GM18858 (cell line): ENCODE data around the gene RNASE4.
A peak's percentile ranks its signal among the peaks of the same experiment; 100 is the strongest.

Experiments
- ATAC-seq: cut with Tn5 transposase; IDR thresholded peaks from one replicate; pipeline ENCODE4 v1.9.1; 2021; ENCODE audit not compliant: unreplicated experiment

The RNASE4 gene

DNA sequence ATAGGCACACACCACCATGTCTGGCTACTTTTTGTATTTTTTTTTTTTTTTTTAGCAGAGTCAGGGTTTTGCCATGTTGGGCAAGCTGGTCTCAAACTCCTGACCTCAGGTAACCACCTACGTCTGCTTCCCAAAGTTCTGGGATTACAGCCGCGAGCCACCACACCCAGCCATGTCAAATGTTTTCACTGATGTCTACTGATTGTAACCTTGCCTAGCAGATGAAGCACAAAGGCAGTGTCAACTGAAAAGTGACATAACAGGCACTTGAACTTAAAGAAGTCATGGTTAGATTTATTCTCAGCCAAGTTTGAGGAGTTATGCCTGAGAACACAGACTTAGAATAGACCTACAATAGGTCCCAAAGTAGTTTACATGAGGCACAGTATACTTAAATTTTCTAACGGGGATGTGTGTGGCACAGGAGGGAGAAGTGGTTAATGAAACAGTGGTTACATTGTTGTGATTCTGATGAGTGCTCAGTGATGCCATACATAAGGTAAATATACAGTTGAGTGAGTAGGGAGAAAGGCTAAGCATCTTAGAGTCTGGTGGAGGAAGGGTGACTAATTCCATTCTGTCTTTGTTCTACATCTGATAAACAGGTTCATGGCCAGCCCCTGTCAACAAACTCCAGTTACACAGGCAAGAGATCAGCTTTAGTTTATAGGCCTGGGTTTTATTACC is 12.6 kb upstream of the RNASE4 start:
- ATAC-seq: peak; percentile 32

DNA sequence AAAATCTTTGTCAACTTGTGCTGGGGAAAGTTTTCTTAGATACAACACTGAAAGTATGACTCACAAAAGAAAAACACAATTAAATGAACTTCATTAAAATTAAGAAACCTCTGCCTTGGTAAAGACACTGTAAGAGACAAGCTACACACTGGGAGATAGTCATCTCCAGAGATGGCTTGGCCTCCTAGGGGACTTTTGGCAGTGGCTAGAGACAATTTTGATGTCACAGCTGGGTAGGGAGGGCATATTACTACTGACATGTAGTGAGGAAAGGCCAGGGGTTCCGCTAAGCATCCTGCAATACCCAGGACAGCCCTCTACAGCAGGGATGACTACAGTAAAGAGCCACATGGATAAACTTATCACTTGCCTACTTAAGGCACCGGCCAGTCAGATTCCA is 8.7 kb upstream of the RNASE4 start:
- peak; percentile 37 for ATAC-seq

DNA sequence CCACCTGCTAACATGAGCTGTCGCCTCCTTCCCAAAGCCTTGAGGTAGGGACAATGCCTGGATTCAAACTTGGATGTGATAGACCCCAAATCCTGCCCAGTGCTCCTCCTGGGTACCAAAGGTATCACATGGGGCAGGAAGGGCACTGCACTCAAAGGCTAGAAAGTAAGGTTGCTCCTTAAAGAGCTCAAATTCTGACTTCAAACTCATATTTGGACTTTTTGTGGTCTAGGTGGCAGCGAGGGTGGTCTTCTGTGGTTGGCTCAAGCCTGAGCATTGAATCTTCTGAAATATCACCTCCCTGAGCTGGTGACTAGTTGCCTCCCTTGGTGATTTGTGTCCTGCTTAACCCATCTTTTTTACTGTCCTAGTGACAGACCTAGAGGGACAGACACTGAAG is 8.3 kb upstream of the RNASE4 start:
- ATAC-seq: no peak

DNA sequence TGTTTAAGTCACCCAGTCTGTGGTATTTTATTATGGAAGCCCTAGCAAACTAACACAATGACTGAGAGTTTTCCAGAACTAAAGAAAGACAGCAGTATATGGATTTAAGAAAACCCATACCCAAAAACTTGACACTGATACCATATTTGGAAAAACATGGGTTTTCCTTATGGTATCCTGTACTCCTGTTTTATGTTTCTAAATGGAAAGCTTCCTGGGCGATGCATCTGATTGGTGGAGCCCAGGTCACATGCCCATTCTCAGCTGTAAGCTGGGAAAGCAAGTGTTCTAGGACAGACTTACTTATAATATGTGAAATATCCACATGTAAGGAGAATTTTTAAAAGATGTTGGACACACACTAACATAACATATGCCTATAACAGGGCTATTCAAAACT is 4.5 kb upstream of the RNASE4 start:
- ATAC-seq: no peak

DNA sequence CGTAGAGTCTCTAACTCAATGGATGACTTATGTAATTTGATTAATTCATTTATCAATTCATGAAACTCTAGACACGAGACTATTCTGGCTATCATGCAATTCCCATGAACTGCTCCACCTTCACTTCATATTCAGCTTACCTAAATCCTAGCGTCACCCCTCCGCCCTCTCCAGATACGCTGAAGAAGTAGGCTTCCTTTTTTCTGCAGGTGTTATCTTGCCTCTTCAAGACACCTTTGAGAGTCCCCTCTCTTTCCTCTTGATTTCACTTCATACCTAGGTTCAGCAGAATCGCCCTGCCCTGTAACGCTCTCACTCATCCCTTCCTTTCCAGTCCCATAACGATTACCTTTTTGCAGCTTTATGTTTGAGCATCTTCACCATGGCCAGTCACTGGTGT is 4.0 kb upstream of the RNASE4 start:
- ATAC-seq: no peak

DNA sequence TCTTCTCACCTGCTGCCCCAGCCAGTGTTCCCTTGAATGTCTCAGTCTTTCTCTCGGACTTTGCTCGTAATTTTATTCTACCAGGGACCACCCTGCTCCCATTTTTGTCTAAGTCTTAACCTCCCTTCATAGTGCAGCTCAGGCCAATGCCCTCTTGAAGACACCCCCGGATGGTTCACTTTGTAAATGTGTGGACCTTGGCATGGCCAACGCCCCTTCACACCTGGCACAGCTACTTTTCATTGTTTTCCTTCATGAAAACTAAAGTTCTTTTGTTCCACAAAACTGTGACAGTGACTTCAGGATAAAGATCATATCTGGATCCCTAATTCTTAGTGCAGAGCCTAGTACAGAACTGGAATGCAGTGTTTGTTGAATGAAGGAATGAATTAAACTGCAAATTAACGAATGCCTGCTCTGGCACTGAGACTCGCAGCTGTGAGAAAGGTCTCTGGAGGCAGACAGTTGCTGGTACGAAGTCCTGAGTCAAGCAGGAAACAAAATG is 3.5 kb upstream of the RNASE4 start:
- ATAC-seq: no peak

DNA sequence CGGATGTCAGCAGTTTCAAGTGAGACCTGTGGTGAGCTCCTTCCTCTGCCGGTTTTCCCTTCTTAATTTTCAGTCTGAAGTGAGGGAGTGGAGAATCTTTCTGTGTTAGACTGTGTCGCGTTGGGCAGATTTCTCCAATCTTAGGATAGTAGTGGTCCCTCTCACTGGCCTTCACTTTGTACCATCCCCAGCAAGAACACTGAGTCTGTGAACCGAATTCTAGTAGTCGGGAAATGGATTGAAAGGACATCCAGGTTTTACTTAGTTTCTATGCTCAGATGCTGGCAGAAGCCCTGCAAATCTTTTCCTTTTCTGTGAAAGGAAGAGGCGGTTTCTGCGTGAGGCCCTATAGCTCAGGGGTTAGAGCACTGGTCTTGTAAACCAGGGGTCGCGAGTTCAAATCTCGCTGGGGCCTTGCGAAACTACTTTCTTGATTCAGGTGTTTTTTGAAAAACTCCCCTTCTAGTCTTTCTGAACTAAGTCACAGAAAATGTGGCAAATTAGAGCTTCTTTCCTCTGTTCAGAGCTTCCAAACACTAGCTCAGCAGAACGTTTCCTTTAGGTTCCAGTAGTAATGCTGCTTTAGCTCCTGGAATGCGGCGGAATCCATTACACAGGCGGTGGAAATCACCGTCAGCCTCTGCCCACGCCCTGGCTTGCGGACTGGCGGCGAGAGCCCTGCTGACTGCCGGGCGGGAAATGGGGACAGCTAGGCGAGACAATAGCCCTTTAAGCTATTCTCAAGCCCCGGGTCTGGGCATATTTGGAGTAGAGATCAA is 2.8 kb upstream of the RNASE4 start:
- ATAC-seq: no peak

DNA sequence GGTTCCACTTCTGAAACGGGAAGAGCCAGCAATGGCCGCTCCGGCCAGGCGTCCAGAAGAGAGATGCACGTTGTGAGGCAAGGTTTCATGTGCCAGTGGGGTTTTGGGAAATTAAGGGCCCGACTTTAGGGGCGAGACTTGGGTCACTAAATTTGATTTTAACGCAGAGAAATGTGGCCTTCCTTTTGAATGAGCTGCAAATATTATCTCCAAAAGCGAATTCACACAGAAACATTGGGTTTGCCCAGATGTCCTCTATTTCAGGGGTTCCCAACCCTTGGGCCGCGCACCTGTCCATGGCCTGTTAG is 2.3 kb upstream of the RNASE4 start:
- no peak for ATAC-seq

DNA sequence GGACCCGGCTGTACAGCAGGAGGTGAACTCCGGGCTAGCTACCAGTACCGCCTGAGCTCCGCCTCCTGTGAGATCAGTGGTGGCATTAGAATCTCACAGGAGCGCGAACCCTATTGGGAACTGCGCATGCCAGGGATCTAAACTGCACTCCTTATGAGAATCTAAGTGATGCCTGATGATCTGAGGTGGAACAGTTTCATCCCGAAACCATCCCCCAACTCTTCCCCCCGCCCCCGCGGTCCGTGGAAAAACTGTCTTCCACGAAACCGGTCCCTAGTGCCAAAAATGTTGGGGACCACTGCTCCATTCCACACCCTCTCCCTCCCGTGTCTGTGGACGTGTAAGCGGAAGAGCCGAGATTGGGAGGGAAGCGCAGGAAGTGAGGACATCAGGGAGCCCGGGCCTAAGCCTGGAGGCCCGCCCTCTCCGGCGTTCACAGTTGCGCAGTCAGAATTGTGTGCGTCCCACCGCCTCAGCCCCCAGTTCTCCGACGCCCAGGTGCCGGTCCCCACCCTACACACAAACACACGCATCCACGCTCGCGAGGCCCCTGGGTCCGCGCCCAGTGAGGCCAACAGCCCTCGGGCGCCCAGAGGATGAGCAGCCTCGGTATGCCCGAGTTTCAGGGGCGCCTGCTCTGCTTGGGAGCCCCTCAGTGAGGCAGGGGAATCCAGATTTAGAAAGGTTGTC is 1.8 kb upstream of the RNASE4 start:
- ATAC-seq: peak; percentile 22

DNA sequence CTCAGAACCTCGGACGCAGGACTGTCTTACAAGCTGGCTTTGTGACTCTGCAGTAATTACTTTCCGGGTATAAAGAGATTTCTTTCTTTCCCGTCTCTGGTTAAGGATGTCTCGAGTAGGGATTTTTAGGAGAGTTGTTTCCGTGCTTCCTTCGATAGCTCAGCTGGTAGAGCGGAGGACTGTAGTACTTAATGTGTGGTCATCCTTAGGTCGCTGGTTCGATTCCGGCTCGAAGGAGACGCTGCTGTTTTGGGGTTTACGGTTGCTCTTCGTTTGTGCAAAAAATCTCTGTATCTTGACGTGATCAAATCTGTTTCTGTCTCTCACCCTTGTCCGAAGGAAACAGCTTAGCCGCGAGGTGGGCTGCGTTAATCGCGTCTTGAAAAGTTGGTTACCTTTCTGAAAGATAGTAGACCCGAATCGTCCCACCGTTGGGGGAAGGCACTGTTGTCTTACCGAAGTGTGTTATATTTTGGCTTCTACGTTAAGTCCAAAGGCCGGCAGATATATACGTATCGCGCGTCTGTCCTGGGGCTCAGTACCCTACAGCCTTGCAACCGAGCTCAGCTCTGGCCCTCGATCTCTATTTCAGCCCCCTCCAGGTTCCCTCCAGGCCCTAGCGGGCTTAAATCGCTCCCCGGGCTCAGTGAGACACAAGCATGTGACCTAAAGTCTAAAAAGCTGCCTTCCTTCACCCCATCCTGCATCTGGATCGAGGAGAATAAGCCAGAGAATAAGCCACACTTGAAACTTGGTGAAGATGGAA is 1.1 kb upstream of the RNASE4 start:
- peak; percentile 25 for ATAC-seq

DNA sequence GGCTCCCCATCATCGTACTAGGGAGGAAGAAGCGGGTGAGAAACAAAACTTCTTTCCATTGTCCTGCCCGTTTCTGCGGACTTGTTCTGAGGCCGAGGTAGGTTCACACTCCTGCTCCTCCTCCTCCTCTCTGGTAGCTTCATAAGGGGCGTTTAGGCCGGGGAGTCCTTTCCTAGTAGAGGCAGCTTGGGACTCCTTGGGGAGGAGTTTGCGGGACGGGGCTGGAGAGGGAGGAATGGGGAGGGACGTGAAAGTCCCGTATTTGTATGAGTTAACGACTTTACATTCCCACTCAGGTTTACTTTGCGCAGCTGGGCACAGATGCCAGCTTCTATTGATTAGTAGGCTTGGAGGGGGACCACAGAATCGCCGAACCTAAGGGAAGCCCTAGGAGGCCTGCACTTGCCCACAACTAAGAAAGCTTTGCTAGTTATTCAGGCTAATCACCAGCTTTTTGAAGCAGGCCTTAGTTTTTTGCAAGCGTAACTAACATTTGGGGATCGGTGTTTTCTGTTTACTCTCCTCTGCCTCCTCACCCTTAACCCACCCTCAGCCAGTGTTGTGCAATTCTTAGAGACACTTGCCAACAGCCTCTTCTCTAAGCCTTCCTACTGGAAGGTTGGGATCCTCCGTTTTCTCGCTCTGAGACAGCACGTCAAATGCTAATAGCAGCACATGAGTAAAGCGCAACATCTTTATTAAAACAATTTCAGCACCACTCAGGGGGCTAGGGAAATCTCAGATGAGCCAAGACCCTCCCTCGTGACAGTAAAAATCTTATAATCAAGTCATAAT is 499 bp downstream of the RNASE4 start:
- ATAC-seq: no peak

DNA sequence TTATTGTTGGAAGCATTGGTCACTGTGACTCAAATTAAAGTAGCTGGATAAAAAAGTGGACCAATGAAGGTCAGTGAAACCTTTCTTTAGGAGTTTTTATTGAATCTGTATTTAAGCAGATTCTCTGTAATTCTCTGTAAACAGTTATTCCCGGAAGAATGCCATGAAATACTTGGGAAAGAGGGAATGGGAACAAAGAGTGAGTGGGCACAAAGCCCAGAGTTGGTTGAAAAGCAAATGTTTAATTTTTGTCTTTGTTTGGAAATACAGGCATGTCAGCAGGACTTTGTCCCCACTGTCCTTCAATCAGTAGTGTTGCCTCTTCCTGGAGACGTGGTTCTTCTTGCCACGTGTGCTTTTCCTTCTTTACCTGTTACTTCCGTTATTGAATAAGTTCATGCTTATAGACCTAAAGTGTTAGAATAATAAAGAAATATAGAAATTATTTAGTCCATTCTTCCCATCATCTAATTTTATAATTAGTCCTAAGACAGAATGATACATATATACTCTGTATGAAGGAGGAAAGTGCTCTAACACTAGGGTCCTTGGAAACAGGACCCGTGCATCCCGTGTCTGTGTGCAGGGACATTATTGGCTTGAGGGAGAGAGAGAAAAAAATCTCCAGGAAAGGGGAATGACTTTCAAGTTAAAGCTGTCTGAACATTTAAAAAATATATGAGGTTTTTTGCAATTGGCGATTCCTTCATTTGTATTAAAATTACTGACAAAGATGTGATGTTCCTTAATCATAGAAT is 2.2 kb downstream of the RNASE4 start:
- ATAC-seq: no peak

DNA sequence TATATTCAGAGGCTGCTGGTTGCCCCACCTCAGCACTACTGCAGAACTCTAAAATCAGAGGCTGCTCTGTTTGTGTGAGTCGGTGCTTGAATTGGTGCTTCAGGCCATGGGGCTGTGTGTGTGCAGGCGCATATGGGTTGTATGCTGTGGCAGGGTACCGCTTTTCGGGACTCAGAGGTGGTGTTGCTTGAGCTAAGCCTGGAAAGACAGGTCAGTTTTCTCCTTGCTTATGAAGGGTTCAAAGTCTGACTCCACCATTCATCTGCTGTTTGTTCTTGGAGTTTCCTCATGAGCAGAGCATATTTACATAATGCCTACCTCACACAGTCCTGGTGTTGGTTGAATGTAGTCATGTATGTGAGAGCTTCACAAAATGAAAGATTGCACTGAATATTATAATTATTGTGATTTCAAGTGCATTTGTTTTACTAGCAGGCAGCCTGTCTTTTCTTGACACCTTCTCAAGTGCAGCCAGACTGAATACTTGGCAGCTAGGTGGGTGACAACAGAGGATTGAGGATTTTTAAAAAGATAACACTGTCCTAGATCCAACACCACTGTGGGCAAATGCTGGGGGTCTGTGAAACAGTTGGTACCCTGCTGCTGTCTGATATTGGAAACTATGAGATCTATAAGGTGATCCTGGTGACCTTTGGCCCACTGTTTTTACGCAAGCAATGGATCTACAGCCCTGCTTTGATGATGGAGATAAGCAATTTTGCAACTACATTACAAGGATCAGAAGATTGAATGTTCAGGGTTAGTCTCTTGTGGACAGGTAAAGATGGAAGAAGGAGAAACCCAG is 3.2 kb downstream of the RNASE4 start:
- no peak for ATAC-seq

DNA sequence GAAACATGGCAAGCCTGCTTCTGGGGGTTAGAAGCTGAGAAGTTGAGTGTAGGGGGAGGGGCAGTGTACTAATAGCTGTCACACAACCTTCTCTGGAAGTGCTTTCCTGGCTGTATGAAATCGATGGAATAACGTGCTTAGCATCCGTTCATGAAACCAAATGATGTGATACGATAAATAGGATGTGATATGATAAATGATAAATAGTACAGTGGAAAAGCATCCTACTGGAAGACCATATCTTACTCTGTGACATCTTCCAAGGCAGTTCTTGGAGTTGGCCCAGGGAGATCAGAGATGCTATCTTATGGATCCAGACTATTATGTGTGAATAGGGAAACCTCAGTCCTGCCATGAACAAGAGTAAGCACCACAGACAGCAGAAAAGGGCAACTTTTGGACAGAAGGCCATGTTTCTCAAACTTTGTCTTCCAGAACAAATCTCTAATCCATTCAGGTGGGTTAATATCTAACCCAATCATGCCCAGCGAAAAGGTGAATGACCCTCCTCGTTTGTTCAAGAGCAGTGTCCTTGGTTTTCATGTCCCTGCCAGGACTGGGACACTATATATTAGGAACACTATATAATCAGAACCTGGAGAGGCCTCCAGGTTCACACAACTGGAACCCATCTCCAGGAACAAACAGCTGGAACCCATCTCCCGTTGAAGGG is 3.9 kb downstream of the RNASE4 start, which contains the start of gene ANG:
Gene ANG, plus strand, starts transcription at position 598 of the 673 bp plus-strand sequence. CDS start 4,801 bp downstream, outside the sequence.
- no peak for ATAC-seq

DNA sequence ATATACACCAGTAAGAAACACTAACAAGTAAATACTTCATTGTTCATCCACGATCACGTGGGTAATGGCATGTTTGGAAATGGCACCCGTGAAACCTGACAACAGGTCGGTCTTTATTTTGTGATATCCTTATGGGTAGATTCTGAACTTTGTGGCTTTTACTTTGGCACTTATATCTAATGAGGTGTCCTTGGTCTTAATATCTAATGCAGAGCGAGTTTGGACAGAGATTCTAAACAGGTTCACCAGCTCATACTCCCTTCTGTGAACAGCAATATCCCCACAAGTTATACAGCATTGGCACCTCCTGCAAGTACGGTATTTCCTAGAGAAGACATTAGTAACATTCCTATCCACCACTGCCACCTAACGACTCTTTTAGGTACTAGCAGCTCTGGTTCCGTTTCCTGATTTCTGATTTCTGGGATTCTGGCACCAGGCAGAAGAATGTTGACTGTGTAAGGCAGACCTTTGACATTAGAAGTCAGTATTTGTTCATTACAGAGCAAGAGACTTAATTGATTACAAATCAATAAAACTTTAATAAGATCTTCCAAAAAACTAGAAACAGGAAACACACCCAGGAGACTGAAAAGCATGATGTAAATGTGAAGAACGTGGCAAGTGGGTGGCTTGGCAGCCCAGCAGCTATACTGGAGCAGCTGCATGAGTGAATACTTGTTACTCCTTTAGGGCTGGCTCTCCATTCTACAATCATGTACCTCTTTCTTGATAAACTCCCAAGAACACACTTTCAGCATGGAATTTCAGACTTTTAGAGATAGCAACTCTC is 6.7 kb downstream of the RNASE4 start:
- ATAC-seq: no peak

DNA sequence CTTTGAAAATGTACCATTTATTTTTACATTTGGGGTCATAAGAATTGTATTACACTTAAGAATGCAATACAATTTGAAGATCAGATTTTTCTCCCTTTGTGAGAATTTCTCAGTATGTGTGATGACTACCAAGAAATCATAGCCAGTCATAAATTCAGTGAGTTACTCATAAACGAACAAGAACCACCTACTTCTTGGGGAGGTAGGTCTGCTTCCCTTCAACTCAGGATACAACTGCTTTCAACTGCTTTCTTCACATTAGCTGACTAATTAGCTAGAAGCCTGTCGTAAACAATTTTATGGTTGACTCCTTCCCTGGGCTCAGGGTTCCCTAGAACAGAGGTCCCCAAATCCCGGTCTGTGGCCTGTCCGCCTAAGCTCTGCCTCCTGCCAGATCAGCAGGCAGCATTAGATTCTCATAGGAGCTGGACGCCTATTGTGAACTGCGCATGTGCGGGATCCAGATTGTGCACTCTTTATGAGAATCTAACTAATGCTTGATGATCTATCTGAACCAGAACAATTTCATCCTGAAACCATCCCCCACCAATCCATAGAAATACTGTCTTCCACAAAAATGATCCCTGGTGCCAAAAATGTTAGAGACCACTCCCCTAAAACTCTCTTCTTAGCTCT is 7.9 kb downstream of the RNASE4 start:
- ATAC-seq: no peak

DNA sequence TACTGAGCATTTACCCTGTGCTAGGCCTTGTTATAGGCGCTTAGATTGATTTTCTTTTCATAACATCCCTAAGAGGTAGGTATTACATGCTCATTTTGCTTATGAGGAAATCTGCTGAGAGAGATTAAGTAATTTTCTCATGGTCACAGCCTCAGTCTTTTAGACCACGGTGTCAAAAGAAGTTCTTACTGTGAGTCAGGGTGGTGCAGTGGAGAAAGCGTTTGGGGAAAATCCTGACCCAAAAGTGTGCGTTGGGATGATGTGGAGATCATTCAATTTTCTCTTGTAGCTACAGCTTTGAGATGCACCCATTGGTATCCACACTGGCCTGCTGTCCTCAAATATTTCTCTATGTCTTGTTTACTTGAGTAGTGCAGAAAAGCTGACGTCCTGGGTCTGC is 12.4 kb downstream of the RNASE4 start:
- no peak for ATAC-seq
